ENCODE results near the gene PFN2. TPM values are rescaled to one million over a fixed set of nuclear protein-coding genes. Genes with fewer than 3 reads are reported as not detected.

PFN2 gene
- total RNA-seq, 1 donor from 2014 or later: 3.4 TPM

GRCh38 chr3:149968216-149968615 lies 2.5 kb downstream of the PFN2 start:
- intact Hi-C loops (cut with micrococcal nuclease): loop anchor here (5.0 to 10.0 kb wide), 2 partner anchors 894 to 1177 kb away; no protein-coding TSS in a partner anchor
- Mint-ChIP-seq H3K27me3 (peaks cover 8% of the 10 kb centered on the region), H3K36me3 (ENCODE audit: low read depth) (peaks cover 5% of the 10 kb centered on the region), H3K9me3 (no peaks in the 10 kb centered on the region), H3K4me3 (no peak overlapping the region), H3K4me1 (peaks cover 27% of the 10 kb centered on the region), H3K27ac (no peak overlapping the region)
- no peak for DNase-seq
- ATAC-seq (ENCODE audit: low read depth): no peak
- ChIA-PET POLR2A (no interaction called here), CTCF (interaction anchor here (3.7 kb wide), 1 partner anchor 215 kb away, joined by 28 read pairs; no protein-coding TSS in a partner anchor)
- TF ChIP-seq CTCF (IDR thresholded peaks at IDR 0.05): no peak

GRCh38 chr3:149967086-149967685 lies 3.5 kb downstream of the PFN2 start:
- H3K27ac Mint-ChIP-seq: no peak overlapping the region
- H3K4me1 Mint-ChIP-seq: peaks cover 27% of the 10 kb centered on the region
- peaks cover 5% of the 10 kb centered on the region for H3K36me3 Mint-ChIP-seq (ENCODE audit: low read depth)
- DNase-seq (no peak), ATAC-seq (ENCODE audit: low read depth) (no peak)
- intact Hi-C loops (cut with micrococcal nuclease): loop anchor here (1.0 to 10.0 kb wide), 5 partner anchors 217 to 1178 kb away; no protein-coding TSS in a partner anchor
- H3K4me3 Mint-ChIP-seq: no peak overlapping the region
- peak; percentile 53 for TF ChIP-seq CTCF (IDR thresholded peaks at IDR 0.05)
- POLR2A ChIA-PET: no interaction called here
- H3K27me3 Mint-ChIP-seq: peaks cover 5% of the 10 kb centered on the region
- H3K9me3 Mint-ChIP-seq: no peaks in the 10 kb centered on the region
- CTCF ChIA-PET: interaction anchor here (0.8 to 4.2 kb wide), 10 partner anchors 11 to 528 kb away, joined by 3 to 28 read pairs (median 5); no protein-coding TSS in a partner anchor

- Mint-ChIP-seq H3K4me1 (peaks cover 20% of the 10 kb centered on the region), H3K27me3 (no peaks in the 10 kb centered on the region), H3K9me3 (no peaks in the 10 kb centered on the region), H3K36me3 (ENCODE audit: low read depth) (peaks cover 8% of the 10 kb centered on the region), H3K27ac (no peak overlapping the region), H3K4me3 (no peak overlapping the region)
- intact Hi-C loops (cut with micrococcal nuclease): loop anchor here (5.0 to 10.0 kb wide), 2 partner anchors 897 to 1180 kb away; no protein-coding TSS in a partner anchor
- DNase-seq (no peak), ATAC-seq (ENCODE audit: low read depth) (no peak)
- no peak for TF ChIP-seq CTCF (IDR thresholded peaks at IDR 0.05)
- ChIA-PET CTCF (interaction anchor here (0.9 to 4.2 kb wide), 3 partner anchors 28 to 255 kb away, joined by 3 to 28 read pairs (median 24); no protein-coding TSS in a partner anchor), POLR2A (no interaction called here)
Observed at GRCh38 chr3:149965278-149965677, 5.4 kb downstream of the PFN2 start.

- ATAC-seq (ENCODE audit: low read depth) (no peak), DNase-seq (no peak)
- peaks cover 14% of the 10 kb centered on the region for H3K4me1 Mint-ChIP-seq
- no peak for TF ChIP-seq CTCF (IDR thresholded peaks at IDR 0.05)
- intact Hi-C loops (cut with micrococcal nuclease): loop anchor here (10.0 kb wide), 1 partner anchor 1181 kb away; no protein-coding TSS in a partner anchor
- ChIA-PET POLR2A (no interaction called here), CTCF (interaction anchor here (0.9 to 4.2 kb wide), 2 partner anchors 27 to 256 kb away, joined by 3 to 24 read pairs; no protein-coding TSS in a partner anchor)
- no peak overlapping the region for H3K27ac Mint-ChIP-seq
- H3K27me3 Mint-ChIP-seq: no peaks in the 10 kb centered on the region
- no peaks in the 10 kb centered on the region for H3K9me3 Mint-ChIP-seq
- H3K36me3 Mint-ChIP-seq (ENCODE audit: low read depth): peaks cover 6% of the 10 kb centered on the region
- H3K4me3 Mint-ChIP-seq: no peak overlapping the region
Observed at GRCh38 chr3:149964291-149964690, 6.4 kb downstream of the PFN2 start.

GRCh38 chr3:149963485-149963884 lies 7.2 kb downstream of the PFN2 start:
- Mint-ChIP-seq H3K27ac (no peak overlapping the region), H3K4me1 (peaks cover 10% of the 10 kb centered on the region), H3K27me3 (no peaks in the 10 kb centered on the region), H3K36me3 (ENCODE audit: low read depth) (peaks cover 6% of the 10 kb centered on the region), H3K4me3 (no peak overlapping the region), H3K9me3 (no peaks in the 10 kb centered on the region)
- DNase-seq: no peak
- no peak for ATAC-seq (ENCODE audit: low read depth)
- intact Hi-C loops (cut with micrococcal nuclease): loop anchor here (10.0 kb wide), 1 partner anchor 1181 kb away; no protein-coding TSS in a partner anchor
- CTCF ChIA-PET: interaction anchor here (0.8 kb wide), 1 partner anchor 12 kb away, joined by 4 read pairs; no protein-coding TSS in a partner anchor
- TF ChIP-seq CTCF (IDR thresholded peaks at IDR 0.05): no peak
- POLR2A ChIA-PET: no interaction called here
